ENCODE data around the gene SYT15.

SYT15 gene

GRCh38 chr10:46554166-46554781, 24.7 kb upstream of the SYT15 start:
- Histone ChIP-seq H3K27ac (no peak overlapping the region), H3K9me3 (ENCODE audit: low read depth, low read length) (no peaks in the 10 kb centered on the region), H3K9ac (ENCODE audit: insufficient read length) (no peak overlapping the region), H3K4me3 (no peak overlapping the region), H3K36me3 (ENCODE audit: insufficient read depth, low read length) (no peaks in the 10 kb centered on the region)
- TF ChIP-seq POLR2AphosphoS5 (IDR thresholded peaks at IDR 0.05; ENCODE audit: borderline replicate concordance, low read depth, low read length): no peak
- no peak for TF ChIP-seq FOXP2 (optimal IDR thresholded peaks at IDR 0.05; ENCODE audit: control extremely low read depth, extremely low read length, insufficient read depth)
- TF ChIP-seq EZH2 (IDR thresholded peaks at IDR 0.05): no peak
- DNase-seq (ENCODE audit: low read depth, low spot score): no peak

- no peaks in the 10 kb centered on the region for H3K9me3 ChIP-seq (ENCODE audit: low read depth, low read length)
- TF ChIP-seq POLR2AphosphoS5 (IDR thresholded peaks at IDR 0.05; ENCODE audit: borderline replicate concordance, low read depth, low read length) (no peak), FOXP2 (optimal IDR thresholded peaks at IDR 0.05; ENCODE audit: control extremely low read depth, extremely low read length, insufficient read depth) (no peak), EZH2 (IDR thresholded peaks at IDR 0.05) (no peak)
- no peak for DNase-seq (ENCODE audit: low read depth, low spot score)
- H3K9ac ChIP-seq (ENCODE audit: insufficient read length): no peak overlapping the region
- H3K36me3 ChIP-seq (ENCODE audit: insufficient read depth, low read length): no peaks in the 10 kb centered on the region
- H3K4me3 ChIP-seq: no peak overlapping the region
- H3K27ac ChIP-seq: no peak overlapping the region
These were observed 23.6 kb upstream of the SYT15 start for GRCh38 chr10:46555366-46555712.

GRCh38 chr10:46555713-46556514, 23.0 kb upstream of the SYT15 start:
- no peaks in the 10 kb centered on the region for H3K9me3 ChIP-seq (ENCODE audit: low read depth, low read length)
- H3K36me3 ChIP-seq (ENCODE audit: insufficient read depth, low read length): no peaks in the 10 kb centered on the region
- no peak overlapping the region for H3K27ac ChIP-seq
- no peak for DNase-seq (ENCODE audit: low read depth, low spot score)
- no peak for TF ChIP-seq FOXP2 (optimal IDR thresholded peaks at IDR 0.05; ENCODE audit: control extremely low read depth, extremely low read length, insufficient read depth)
- TF ChIP-seq POLR2AphosphoS5 (IDR thresholded peaks at IDR 0.05; ENCODE audit: borderline replicate concordance, low read depth, low read length): no peak
- TF ChIP-seq EZH2 (IDR thresholded peaks at IDR 0.05): no peak
- no peak overlapping the region for H3K9ac ChIP-seq (ENCODE audit: insufficient read length)
- no peak overlapping the region for H3K4me3 ChIP-seq

- H3K4me3 ChIP-seq: no peak within 1 kb of the TSS
- no peaks in the 10 kb centered on the region for H3K9me3 ChIP-seq (ENCODE audit: low read depth, low read length)
- DNase-seq (ENCODE audit: low read depth, low spot score): no peak
- H3K27ac ChIP-seq: no peak within 1 kb of the TSS
- no peaks in the 10 kb centered on the region for H3K36me3 ChIP-seq (ENCODE audit: insufficient read depth, low read length)
- H3K9ac ChIP-seq (ENCODE audit: insufficient read length): no peak within 1 kb of the TSS
- TF ChIP-seq POLR2AphosphoS5 (IDR thresholded peaks at IDR 0.05; ENCODE audit: borderline replicate concordance, low read depth, low read length) (no peak), EZH2 (IDR thresholded peaks at IDR 0.05) (no peak), FOXP2 (optimal IDR thresholded peaks at IDR 0.05; ENCODE audit: control extremely low read depth, extremely low read length, insufficient read depth) (no peak)
These were observed 22.2 kb upstream of the SYT15 start, which contains the start of gene GPRIN2 for GRCh38 chr10:46556515-46557318. TSS of gene GPRIN2 (minus strand) at chr10:46556658. CDS start at chr10:46550736, 5,922 bp downstream.

- Histone ChIP-seq H3K9ac (ENCODE audit: insufficient read length) (no peak overlapping the region), H3K36me3 (ENCODE audit: insufficient read depth, low read length) (no peaks in the 10 kb centered on the region), H3K27ac (no peak overlapping the region), H3K9me3 (ENCODE audit: low read depth, low read length) (no peaks in the 10 kb centered on the region), H3K4me3 (no peak overlapping the region)
- DNase-seq (ENCODE audit: low read depth, low spot score): no peak
- TF ChIP-seq FOXP2 (optimal IDR thresholded peaks at IDR 0.05; ENCODE audit: control extremely low read depth, extremely low read length, insufficient read depth): no peak
- no peak for TF ChIP-seq EZH2 (IDR thresholded peaks at IDR 0.05)
- no peak for TF ChIP-seq POLR2AphosphoS5 (IDR thresholded peaks at IDR 0.05; ENCODE audit: borderline replicate concordance, low read depth, low read length)
These were observed 21.4 kb upstream of the SYT15 start for GRCh38 chr10:46557319-46558121.

- H3K4me3 ChIP-seq: no peak overlapping the region
- H3K27ac ChIP-seq: no peak overlapping the region
- H3K9ac ChIP-seq (ENCODE audit: insufficient read length): no peak overlapping the region
- TF ChIP-seq FOXP2 (optimal IDR thresholded peaks at IDR 0.05; ENCODE audit: control extremely low read depth, extremely low read length, insufficient read depth): no peak
- no peak for TF ChIP-seq EZH2 (IDR thresholded peaks at IDR 0.05)
- no peak for TF ChIP-seq POLR2AphosphoS5 (IDR thresholded peaks at IDR 0.05; ENCODE audit: borderline replicate concordance, low read depth, low read length)
- no peak for DNase-seq (ENCODE audit: low read depth, low spot score)
- H3K9me3 ChIP-seq (ENCODE audit: low read depth, low read length): no peaks in the 10 kb centered on the region
- no peaks in the 10 kb centered on the region for H3K36me3 ChIP-seq (ENCODE audit: insufficient read depth, low read length)
These were observed 20.9 kb upstream of the SYT15 start for GRCh38 chr10:46558122-46558391.

- TF ChIP-seq POLR2AphosphoS5 (IDR thresholded peaks at IDR 0.05; ENCODE audit: borderline replicate concordance, low read depth, low read length) (no peak), EZH2 (IDR thresholded peaks at IDR 0.05) (no peak), FOXP2 (optimal IDR thresholded peaks at IDR 0.05; ENCODE audit: control extremely low read depth, extremely low read length, insufficient read depth) (no peak)
- Histone ChIP-seq H3K36me3 (ENCODE audit: insufficient read depth, low read length) (no peaks in the 10 kb centered on the region), H3K9me3 (ENCODE audit: low read depth, low read length) (no peaks in the 10 kb centered on the region), H3K27ac (no peak overlapping the region), H3K4me3 (no peak overlapping the region), H3K9ac (ENCODE audit: insufficient read length) (no peak overlapping the region)
- DNase-seq (ENCODE audit: low read depth, low spot score): no peak
These were observed 20.3 kb upstream of the SYT15 start for GRCh38 chr10:46558392-46559185.
